Pancreas (tissue), 10 donors: ENCODE measurements around the gene SEZ6L. TPM values are rescaled to one million over a fixed set of nuclear protein-coding genes. Genes with fewer than 3 reads are reported as not detected.

Experiments
- ATAC-seq, 4 donors: fragments of 200-7000 bp; cut with Tn5 transposase; one replicate each; pipeline versions ENCODE4 v1.8.0 to v1.9.1; 2020; ENCODE audit warnings: mild to moderate bottlenecking in 4 of 4, moderate library complexity in 4 of 4
- DNase-seq, 6 donors: peaks; one replicate each; pipeline ENCODE4 v3.0.0-alpha.2; 2020
- FAIRE-seq: peaks from 2 replicates; lab custom pipeline; 2012; peaks lifted over from hg19 to GRCh38; lab: Jason Lieb, UNC
- H3K27ac ChIP-seq, 4 donors: fragments of 200-600 bp; sonication (generic); 1 replicate in 3 of 4; 2 replicates in 1 of 4; pipeline versions ENCODE4 v1.5.0 to v1.8.0; 2020
- H3K27me3 ChIP-seq, 4 donors: fragments of 200-600 bp; one replicate each; pipeline ENCODE4 v1.8.0; 2021
- H3K36me3 ChIP-seq, 3 donors: fragments of 200-600 bp; sonication (generic) in 1 of 3; one replicate each; pipeline versions ENCODE4 v1.5.0 to v1.8.0; 2020 to 2021
- H3K4me1 ChIP-seq, 3 donors: fragments of 200-600 bp; one replicate each; pipeline ENCODE4 v1.8.0; 2021
- H3K4me3 ChIP-seq, 4 donors: fragments of 200-600 bp; sonication (generic) in 2 of 4; one replicate each; pipeline versions ENCODE4 v1.5.0 to v1.8.0; 2020 to 2021
- H3K9me3 ChIP-seq, 4 donors: fragments of 200-600 bp; one replicate each; pipeline ENCODE4 v1.8.0; 2021
- CTCF ChIP-seq, 4 donors: fragments of 200-600 bp; sonication (generic) in 3 of 4; IDR thresholded peaks; one replicate each; pipeline versions ENCODE4 v1.5.0 to v1.8.0; 2021; ENCODE audit warnings: antibody characterized with exemption in 4 of 4
- WGBS, 2 donors: extraction: QIAGEN DNeasy Blood & Tissue Kit; methylation state at CpG; one replicate each; pipeline ENCODE4 v1.1.7; 2013; 5-methylcytosine and 5-hydroxymethylcytosine counted together
- intact Hi-C, 3 donors: fragments of 100-400 bp; cut with DNase I; formaldehyde crosslinking; loops; one replicate each; pipeline versions ENCODE4 v1.11.1 to v1.14.2; 2022
- polyA plus RNA-seq, 2 donors: library from polyadenylated mRNA; stranded (reverse); fragments of 200-250 nt; gene quantifications; one replicate each; pipeline ENCODE4 v1.2.3, GENCODE V29; 2013
- total RNA-seq, 6 donors: library from RNA; stranded (reverse); fragmentation: NEBNext Ultra II Directional in 4 of 6; extraction: Animal tissue kit (Norgen Biotek cat#: 25700) in 4 of 6; gene quantifications; one replicate each; pipeline versions ENCODE4 v1.2.1 to v1.2.4, GENCODE V29; 2021 to 2023
- donor health status: healthy with polysubstance abuse.
- donor health status: DM: no; HTN: no; CAD: no; lungs with moderate emphysema.
- donor health status: DM: no; HTN: no; CAD: no.
- donor health status: control.
- donor health status: control.
- donor health status: Bipolar disorder and iron deficiency.
- donor health status: DM: yes; HTN: yes; CAD: no.
- donor health status: DM: no; HTN: no; CAD: no.
- donor health status: DM: no; HTN: no; CAD: no.
- donor health status: DM: yes; HTN: yes; CAD: no.

The SEZ6L gene
- total and polyA plus RNA-seq, 8 donors: 0.32 to 6.6 (median 2.0) TPM

GRCh38 chr22:26374391-26375026 is 205.2 kb downstream of the SEZ6L start:
- FAIRE-seq: no peak
- Histone ChIP-seq H3K9me3 (no peaks in the 10 kb centered on the region), H3K4me1 (no peaks in the 10 kb centered on the region), H3K4me3 (no peak overlapping the region), H3K27me3 (peaks cover 0 to 11% (median 0%) of the 10 kb centered on the region in 4 donors), H3K36me3 (no peaks in the 10 kb centered on the region), H3K27ac (no peak overlapping the region)
- no peak for TF ChIP-seq CTCF (IDR thresholded peaks at IDR 0.05)
- intact Hi-C loops: no loop called here
- no peak for DNase-seq
- 25 to 36% methylated on average over 10 of the region's 10 CpGs for WGBS, 2 donors
- ATAC-seq: no peak

- peaks cover 0 to 11% (median 0%) of the 10 kb centered on the region in 4 donors for H3K27me3 ChIP-seq
- WGBS, 2 donors: 21 to 25% methylated on average over 15 of the region's 15 CpGs
- no peaks in the 10 kb centered on the region for H3K4me1 ChIP-seq
- H3K27ac ChIP-seq: no peak overlapping the region
- DNase-seq (no peak), FAIRE-seq (no peak), ATAC-seq (no peak)
- no peak for TF ChIP-seq CTCF (IDR thresholded peaks at IDR 0.05)
- no peaks in the 10 kb centered on the region for H3K9me3 ChIP-seq
- H3K36me3 ChIP-seq: no peaks in the 10 kb centered on the region
- intact Hi-C loops: no loop called here
- H3K4me3 ChIP-seq: no peak overlapping the region
Observed at GRCh38 chr22:26377170-26377830, 208.0 kb downstream of the SEZ6L start.

- intact Hi-C loops: no loop called here
- DNase-seq: no peak
- no peak for ATAC-seq
- WGBS, 2 donors: 66 to 73% methylated on average over 10 of the region's 10 CpGs
- Histone ChIP-seq H3K4me1 (no peaks in the 10 kb centered on the region), H3K36me3 (no peaks in the 10 kb centered on the region), H3K27ac (no peak overlapping the region), H3K9me3 (no peaks in the 10 kb centered on the region), H3K4me3 (no peak overlapping the region), H3K27me3 (peaks cover 0 to 11% (median 0%) of the 10 kb centered on the region in 4 donors)
- TF ChIP-seq CTCF (IDR thresholded peaks at IDR 0.05): no peak
- no peak for FAIRE-seq
Observed at GRCh38 chr22:26380072-26380830, 211.0 kb downstream of the SEZ6L start.

- intact Hi-C loops: no loop called here
- no peak for ATAC-seq
- Histone ChIP-seq H3K27me3 (no peaks in the 10 kb centered on the region), H3K4me1 (no peaks in the 10 kb centered on the region), H3K36me3 (no peaks in the 10 kb centered on the region), H3K27ac (no peak overlapping the region), H3K9me3 (no peaks in the 10 kb centered on the region), H3K4me3 (no peak overlapping the region)
- DNase-seq: no peak
- no peak for FAIRE-seq
- no peak for TF ChIP-seq CTCF (IDR thresholded peaks at IDR 0.05)
- WGBS, 2 donors: 40 to 59% methylated on average over 3 of the region's 3 CpGs
Observed at GRCh38 chr22:26382782-26383181, 213.5 kb downstream of the SEZ6L start.
